GF-D8 (cell line): ENCODE data around the gene DTNA.

Source experiments
- DNase-seq: peaks from one replicate; lab custom pipeline; 2025; lab: John Stamatoyannopoulos, UW

DTNA gene

DNA sequence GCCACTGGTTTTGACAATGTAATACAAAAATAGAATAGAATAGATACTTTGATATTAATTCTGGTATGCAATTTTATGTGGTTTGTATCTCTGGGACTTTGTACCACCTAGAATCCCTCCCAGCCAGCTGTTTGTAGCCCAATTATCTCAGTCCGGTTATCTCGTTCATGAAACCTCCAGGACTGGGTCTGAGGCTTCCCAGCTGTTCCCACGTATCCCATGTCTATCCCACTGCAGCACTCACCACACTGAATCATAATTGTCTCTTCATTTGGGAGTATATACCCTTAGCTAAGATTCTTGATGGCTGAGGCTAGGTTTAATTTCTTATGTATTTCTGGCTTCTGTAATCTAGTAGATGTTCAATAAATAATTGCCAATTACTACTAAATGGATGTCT lies 226.7 kb downstream of the DTNA start:
- DNase-seq: no peak

GRCh38 chr18:34938090-34938489 lies 228.0 kb downstream of the DTNA start:
- no peak for DNase-seq
